BLaER1 (cell line): Measurements from ENCODE around the gene GRIK1.

ENCODE experiments used
- H3K27ac ChIP-seq: shearing (Covaris generic); formaldehyde crosslinking; 2 replicates; pipeline ENCODE4 v1.8.1; 2022
- H3K27me3 ChIP-seq: shearing (Covaris generic); formaldehyde crosslinking; 2 replicates; pipeline ENCODE4 v1.8.1; 2022
- H3K36me3 ChIP-seq: shearing (Covaris generic); formaldehyde crosslinking; 2 replicates; pipeline ENCODE4 v1.8.1; 2022
- H3K4me1 ChIP-seq: shearing (Covaris generic); formaldehyde crosslinking; 2 replicates; pipeline ENCODE4 v1.8.1; 2022
- H3K4me2 ChIP-seq: shearing (Covaris generic); formaldehyde crosslinking; 2 replicates; pipeline ENCODE4 v1.8.1; 2022
- H3K4me3 ChIP-seq: shearing (Covaris generic); formaldehyde crosslinking; 2 replicates; pipeline ENCODE4 v1.8.1; 2022
- H3K9ac ChIP-seq: shearing (Covaris generic); formaldehyde crosslinking; 2 replicates; pipeline ENCODE4 v1.8.1; 2022
- H3K9me3 ChIP-seq: shearing (Covaris generic); formaldehyde crosslinking; 2 replicates; pipeline ENCODE4 v1.8.1; 2022
- H4K20me1 ChIP-seq: shearing (Covaris generic); formaldehyde crosslinking; 2 replicates; pipeline ENCODE4 v1.8.1; 2022
- Cebpa-rat ChIP-seq: shearing (Covaris generic); IDR thresholded peaks from 2 replicates; pipeline ENCODE4 v1.8.1; 2022

GRIK1 gene

GRCh38 chr21:29818383-29818921 lies 121.3 kb downstream of the GRIK1 start:
- Histone ChIP-seq H3K4me3 (no peak overlapping the region), H3K4me2 (no peak overlapping the region), H3K27ac (no peak overlapping the region), H3K4me1 (no peaks in the 10 kb centered on the region), H3K9me3 (no peaks in the 10 kb centered on the region), H3K9ac (no peak overlapping the region), H3K27me3 (no peaks in the 10 kb centered on the region), H4K20me1 (no peaks in the 10 kb centered on the region), H3K36me3 (no peaks in the 10 kb centered on the region)
- TF ChIP-seq Cebpa-rat, result no peak

- TF ChIP-seq Cebpa-rat, result no peak
- no peak overlapping the region for H3K4me2 ChIP-seq
- no peaks in the 10 kb centered on the region for H3K27me3 ChIP-seq
- H3K36me3 ChIP-seq, result no peaks in the 10 kb centered on the region
- H3K4me3 ChIP-seq, result no peak overlapping the region
- no peaks in the 10 kb centered on the region for H3K4me1 ChIP-seq
- H3K9me3 ChIP-seq, result no peaks in the 10 kb centered on the region
- no peak overlapping the region for H3K27ac ChIP-seq
- H4K20me1 ChIP-seq, result no peaks in the 10 kb centered on the region
- H3K9ac ChIP-seq, result no peak overlapping the region
Observed at GRCh38 chr21:29817450-29817849, 122.3 kb downstream of the GRIK1 start.

GRCh38 chr21:29812947-29813346 lies 126.8 kb downstream of the GRIK1 start:
- H4K20me1 ChIP-seq, result no peaks in the 10 kb centered on the region
- H3K27ac ChIP-seq, result no peak overlapping the region
- H3K4me3 ChIP-seq, result no peak overlapping the region
- no peaks in the 10 kb centered on the region for H3K36me3 ChIP-seq
- H3K4me2 ChIP-seq, result no peak overlapping the region
- TF ChIP-seq Cebpa-rat, result no peak
- no peak overlapping the region for H3K9ac ChIP-seq
- no peaks in the 10 kb centered on the region for H3K27me3 ChIP-seq
- H3K9me3 ChIP-seq, result no peaks in the 10 kb centered on the region
- H3K4me1 ChIP-seq, result no peaks in the 10 kb centered on the region

GRCh38 chr21:29810871-29811270 lies 128.9 kb downstream of the GRIK1 start:
- no peaks in the 10 kb centered on the region for H3K9me3 ChIP-seq
- H3K27ac ChIP-seq, result no peak overlapping the region
- TF ChIP-seq Cebpa-rat, result no peak
- H3K9ac ChIP-seq, result no peak overlapping the region
- no peak overlapping the region for H3K4me2 ChIP-seq
- H3K4me3 ChIP-seq, result no peak overlapping the region
- no peaks in the 10 kb centered on the region for H3K27me3 ChIP-seq
- H4K20me1 ChIP-seq, result no peaks in the 10 kb centered on the region
- no peaks in the 10 kb centered on the region for H3K36me3 ChIP-seq
- no peaks in the 10 kb centered on the region for H3K4me1 ChIP-seq

- H4K20me1 ChIP-seq, result no peaks in the 10 kb centered on the region
- H3K36me3 ChIP-seq, result no peaks in the 10 kb centered on the region
- H3K27ac ChIP-seq, result no peak overlapping the region
- no peaks in the 10 kb centered on the region for H3K4me1 ChIP-seq
- H3K4me3 ChIP-seq, result no peak overlapping the region
- H3K9me3 ChIP-seq, result no peaks in the 10 kb centered on the region
- TF ChIP-seq Cebpa-rat, result no peak
- no peak overlapping the region for H3K9ac ChIP-seq
- H3K27me3 ChIP-seq, result no peaks in the 10 kb centered on the region
- no peak overlapping the region for H3K4me2 ChIP-seq
Observed at GRCh38 chr21:29808153-29808552, 131.6 kb downstream of the GRIK1 start.

GRCh38 chr21:29805105-29805504 lies 134.7 kb downstream of the GRIK1 start:
- Histone ChIP-seq H3K4me3 (no peak overlapping the region), H3K4me1 (no peaks in the 10 kb centered on the region), H3K9me3 (no peaks in the 10 kb centered on the region), H3K9ac (no peak overlapping the region), H3K27me3 (no peaks in the 10 kb centered on the region), H3K27ac (no peak overlapping the region), H3K36me3 (no peaks in the 10 kb centered on the region), H3K4me2 (no peak overlapping the region), H4K20me1 (no peaks in the 10 kb centered on the region)
- no peak for TF ChIP-seq Cebpa-rat

GRCh38 chr21:29803191-29803590 lies 136.6 kb downstream of the GRIK1 start:
- Histone ChIP-seq H3K4me2 (no peak overlapping the region), H3K4me3 (no peak overlapping the region), H3K27ac (no peak overlapping the region), H3K4me1 (no peaks in the 10 kb centered on the region), H3K36me3 (no peaks in the 10 kb centered on the region), H3K9me3 (no peaks in the 10 kb centered on the region), H3K9ac (no peak overlapping the region), H4K20me1 (no peaks in the 10 kb centered on the region), H3K27me3 (no peaks in the 10 kb centered on the region)
- TF ChIP-seq Cebpa-rat, result no peak

- Histone ChIP-seq H3K4me2 (no peak overlapping the region), H3K9me3 (no peaks in the 10 kb centered on the region), H3K9ac (no peak overlapping the region), H3K4me1 (no peaks in the 10 kb centered on the region), H3K36me3 (no peaks in the 10 kb centered on the region), H4K20me1 (no peaks in the 10 kb centered on the region), H3K27ac (no peak overlapping the region), H3K4me3 (no peak overlapping the region), H3K27me3 (no peaks in the 10 kb centered on the region)
- TF ChIP-seq Cebpa-rat, result no peak
Observed at GRCh38 chr21:29801122-29801521, 138.7 kb downstream of the GRIK1 start.

- Histone ChIP-seq H4K20me1 (no peaks in the 10 kb centered on the region), H3K9ac (no peak overlapping the region), H3K36me3 (no peaks in the 10 kb centered on the region), H3K27me3 (no peaks in the 10 kb centered on the region), H3K9me3 (no peaks in the 10 kb centered on the region), H3K27ac (no peak overlapping the region), H3K4me3 (no peak overlapping the region), H3K4me1 (no peaks in the 10 kb centered on the region), H3K4me2 (no peak overlapping the region)
- TF ChIP-seq Cebpa-rat, result no peak
Observed at GRCh38 chr21:29800056-29800455, 139.7 kb downstream of the GRIK1 start.

GRCh38 chr21:29798840-29799239 lies 141.0 kb downstream of the GRIK1 start:
- H3K9ac ChIP-seq, result no peak overlapping the region

GRCh38 chr21:29797155-29797554 lies 142.6 kb downstream of the GRIK1 start:
- Histone ChIP-seq H4K20me1 (no peaks in the 10 kb centered on the region), H3K4me1 (no peaks in the 10 kb centered on the region), H3K9me3 (no peaks in the 10 kb centered on the region), H3K27me3 (no peaks in the 10 kb centered on the region), H3K27ac (no peak overlapping the region), H3K4me2 (no peak overlapping the region), H3K9ac (no peak overlapping the region), H3K36me3 (no peaks in the 10 kb centered on the region), H3K4me3 (no peak overlapping the region)
- no peak for TF ChIP-seq Cebpa-rat

More at GRCh38 chr21:29798840-29799239, 141.0 kb downstream of the GRIK1 start:
- no peaks in the 10 kb centered on the region for H4K20me1 ChIP-seq
- no peaks in the 10 kb centered on the region for H3K4me1 ChIP-seq
- no peaks in the 10 kb centered on the region for H3K9me3 ChIP-seq
- no peaks in the 10 kb centered on the region for H3K36me3 ChIP-seq
- no peak for TF ChIP-seq Cebpa-rat
- H3K4me2 ChIP-seq, result no peak overlapping the region
- H3K4me3 ChIP-seq, result no peak overlapping the region
- no peak overlapping the region for H3K27ac ChIP-seq
- H3K27me3 ChIP-seq, result no peaks in the 10 kb centered on the region
